ENCODE data around the gene ANKRD40. TPM values are rescaled to one million over a fixed set of nuclear protein-coding genes. Genes with fewer than 3 reads are reported as not detected.

Gene ANKRD40
- total RNA-seq, 1 experiment from 2014 or later = 42.0 TPM

DNA sequence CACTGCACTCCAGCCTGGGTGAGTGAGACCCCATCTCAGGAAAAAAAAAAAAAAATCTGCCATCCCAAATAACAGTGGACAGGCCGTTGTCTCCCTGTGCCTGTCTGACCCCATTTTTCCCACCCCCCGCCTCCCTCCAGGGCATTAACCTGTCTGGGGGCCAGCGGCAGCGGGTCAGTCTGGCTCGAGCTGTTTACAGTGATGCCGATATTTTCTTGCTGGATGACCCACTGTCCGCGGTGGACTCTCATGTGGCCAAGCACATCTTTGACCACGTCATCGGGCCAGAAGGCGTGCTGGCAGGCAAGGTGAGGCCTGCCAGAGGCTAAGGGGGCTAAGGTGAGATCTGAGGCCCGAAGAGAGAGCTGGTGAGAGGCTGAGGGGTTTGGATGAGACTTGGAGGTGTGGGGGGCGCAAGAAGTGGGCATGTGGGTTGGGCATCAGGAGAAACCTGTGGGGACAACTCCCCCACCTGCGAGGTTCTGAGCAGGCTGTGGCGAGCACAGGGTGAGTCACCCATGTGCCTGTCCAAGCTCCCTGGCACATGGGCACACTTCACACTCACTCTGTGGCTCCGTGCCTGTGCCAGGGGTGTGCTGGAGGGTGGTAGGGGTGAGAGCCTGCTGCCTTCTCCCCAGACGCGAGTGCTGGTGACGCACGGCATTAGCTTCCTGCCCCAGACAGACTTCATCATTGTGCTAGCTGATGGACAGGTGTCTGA lies 34.7 kb downstream of the ANKRD40 start:
- no peaks in the 10 kb centered on the region for H3K36me3 ChIP-seq (replicated peaks; ENCODE audit: control insufficient read depth, insufficient read depth, low read length)
- no peak overlapping the region for H3K4me3 ChIP-seq (ENCODE audit: insufficient read depth, low read depth, low read length)
- peak; percentile 27 for DNase-seq
- H3K27me3 ChIP-seq (ENCODE audit: control insufficient read depth, insufficient read depth, low read length) = no peaks in the 10 kb centered on the region

DNA sequence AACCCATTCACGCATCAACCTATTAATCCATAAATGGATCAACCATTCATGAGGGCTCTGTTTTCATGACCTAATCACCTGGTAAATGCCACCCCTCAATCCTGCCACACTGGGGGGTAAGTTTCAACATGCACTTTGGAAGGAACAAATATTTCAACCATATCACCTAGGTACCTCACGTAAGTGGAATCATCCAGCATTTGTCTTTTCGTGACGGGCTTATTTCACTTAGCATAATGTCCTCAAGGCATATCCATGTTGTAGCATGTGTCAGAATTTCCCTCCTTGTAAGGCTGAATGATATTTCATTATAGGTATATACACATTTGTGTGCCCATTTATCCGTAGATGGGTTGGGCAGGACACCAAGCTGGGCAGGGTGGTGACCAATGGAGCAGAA lies 35.6 kb downstream of the ANKRD40 start:
- Histone ChIP-seq H3K36me3 (replicated peaks; ENCODE audit: control insufficient read depth, insufficient read depth, low read length) (no peaks in the 10 kb centered on the region), H3K27me3 (ENCODE audit: control insufficient read depth, insufficient read depth, low read length) (no peaks in the 10 kb centered on the region), H3K4me3 (ENCODE audit: insufficient read depth, low read depth, low read length) (no peak overlapping the region)
- peak; percentile 9 for DNase-seq

DNA sequence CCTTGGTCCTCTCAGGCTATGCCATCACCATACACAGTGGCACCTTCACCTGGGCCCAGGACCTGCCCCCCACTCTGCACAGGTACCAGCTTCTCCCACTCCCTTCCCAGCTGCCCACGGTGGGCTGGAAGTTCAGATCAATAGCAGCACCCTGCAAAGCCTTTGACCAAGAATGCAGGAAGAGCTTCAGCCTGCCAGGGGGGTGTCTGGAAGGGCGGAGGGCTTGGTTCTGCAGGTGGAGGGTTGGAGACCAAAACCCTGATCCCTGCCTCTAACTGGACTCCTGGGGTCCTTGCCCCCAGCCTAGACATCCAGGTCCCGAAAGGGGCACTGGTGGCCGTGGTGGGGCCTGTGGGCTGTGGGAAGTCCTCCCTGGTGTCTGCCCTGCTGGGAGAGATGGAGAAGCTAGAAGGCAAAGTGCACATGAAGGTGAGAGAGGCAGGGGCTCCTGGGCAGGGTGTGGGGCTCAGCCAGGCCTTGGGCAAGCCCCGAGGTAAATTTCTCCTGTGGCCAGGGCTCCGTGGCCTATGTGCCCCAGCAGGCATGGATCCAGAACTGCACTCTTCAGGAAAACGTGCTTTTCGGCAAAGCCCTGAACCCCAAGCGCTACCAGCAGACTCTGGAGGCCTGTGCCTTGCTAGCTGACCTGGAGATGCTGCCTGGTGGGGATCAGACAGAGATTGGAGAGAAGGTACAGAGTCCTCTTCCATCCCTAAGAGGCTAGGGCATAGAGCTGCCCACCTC lies 38.7 kb downstream of the ANKRD40 start:
- Histone ChIP-seq H3K4me3 (ENCODE audit: insufficient read depth, low read depth, low read length) (no peak overlapping the region), H3K36me3 (replicated peaks; ENCODE audit: control insufficient read depth, insufficient read depth, low read length) (no peaks in the 10 kb centered on the region), H3K27me3 (ENCODE audit: control insufficient read depth, insufficient read depth, low read length) (no peaks in the 10 kb centered on the region)
- peak; percentile 33 for DNase-seq

DNA sequence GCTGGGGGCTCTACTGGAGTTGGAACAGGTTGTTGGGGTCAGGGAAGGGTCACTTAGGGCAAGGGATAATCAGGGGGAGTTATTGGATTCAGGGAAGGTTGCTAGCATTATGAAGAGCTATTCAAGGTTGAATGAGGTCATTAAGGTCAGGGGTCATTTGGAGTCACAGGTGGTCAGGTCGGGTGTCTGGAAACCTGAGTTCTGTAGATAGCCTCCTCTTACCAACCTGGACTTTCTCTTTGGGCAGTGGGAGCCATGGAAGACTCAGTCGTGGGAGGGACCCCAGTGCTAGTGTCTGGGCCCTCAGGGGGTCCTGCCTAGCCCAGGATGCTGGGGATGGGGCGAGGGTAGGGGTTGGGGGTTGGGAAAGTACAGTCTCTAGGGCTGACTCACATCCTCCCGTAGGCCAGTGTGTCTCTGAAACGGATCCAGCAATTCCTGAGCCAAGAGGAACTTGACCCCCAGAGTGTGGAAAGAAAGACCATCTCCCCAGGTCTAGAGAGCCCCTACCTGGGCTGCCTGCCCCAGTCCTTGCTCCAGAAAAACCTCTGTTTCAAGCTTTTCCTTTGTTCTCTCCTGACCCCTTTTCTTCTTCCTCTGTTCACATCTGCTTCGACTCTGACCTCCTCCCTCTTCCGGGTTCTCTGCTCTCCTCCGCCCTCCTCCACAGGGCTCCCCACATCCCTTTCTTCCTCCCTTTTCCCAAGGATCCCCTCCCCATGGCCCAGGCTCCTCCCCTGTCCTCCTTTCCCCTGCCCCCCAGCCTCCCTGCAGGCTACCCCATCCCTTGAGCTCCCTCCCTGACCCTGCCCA lies 39.5 kb downstream of the ANKRD40 start:
- H3K4me3 ChIP-seq (ENCODE audit: insufficient read depth, low read depth, low read length) = no peak overlapping the region
- peak; percentile 81 for DNase-seq
- H3K27me3 ChIP-seq (ENCODE audit: control insufficient read depth, insufficient read depth, low read length) = no peaks in the 10 kb centered on the region
- no peaks in the 10 kb centered on the region for H3K36me3 ChIP-seq (replicated peaks; ENCODE audit: control insufficient read depth, insufficient read depth, low read length)

DNA sequence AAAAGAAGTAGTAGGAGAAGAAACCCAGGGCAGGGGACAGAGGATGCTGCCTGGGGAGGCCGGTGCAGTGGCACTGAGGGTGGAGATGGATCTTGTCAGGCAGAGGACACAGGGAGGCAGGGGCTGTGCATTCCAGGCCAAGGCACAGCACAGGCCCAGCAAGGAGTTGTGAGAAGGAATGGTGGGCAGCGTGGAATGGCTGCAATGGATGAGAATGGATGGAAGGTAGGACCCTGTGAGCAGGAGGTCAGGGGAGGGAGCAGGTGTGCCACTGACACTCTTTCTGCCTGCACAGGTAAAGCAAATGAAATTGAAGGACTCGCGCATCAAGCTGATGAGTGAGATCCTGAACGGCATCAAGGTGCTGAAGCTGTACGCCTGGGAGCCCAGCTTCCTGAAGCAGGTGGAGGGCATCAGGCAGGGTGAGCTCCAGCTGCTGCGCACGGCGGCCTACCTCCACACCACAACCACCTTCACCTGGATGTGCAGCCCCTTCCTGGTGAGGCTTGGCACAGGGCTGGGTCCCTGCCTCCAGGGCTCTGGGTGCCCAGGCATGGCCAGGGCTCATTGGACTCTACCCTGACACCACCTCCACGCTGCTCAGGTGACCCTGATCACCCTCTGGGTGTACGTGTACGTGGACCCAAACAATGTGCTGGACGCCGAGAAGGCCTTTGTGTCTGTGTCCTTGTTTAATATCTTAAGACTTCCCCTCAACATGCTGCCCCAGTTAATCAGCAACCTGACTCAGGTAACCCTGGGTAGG lies 40.3 kb downstream of the ANKRD40 start:
- Histone ChIP-seq H3K27me3 (ENCODE audit: control insufficient read depth, insufficient read depth, low read length) (no peaks in the 10 kb centered on the region), H3K36me3 (replicated peaks; ENCODE audit: control insufficient read depth, insufficient read depth, low read length) (no peaks in the 10 kb centered on the region), H3K4me3 (ENCODE audit: insufficient read depth, low read depth, low read length) (no peak overlapping the region)
- DNase-seq = no peak

DNA sequence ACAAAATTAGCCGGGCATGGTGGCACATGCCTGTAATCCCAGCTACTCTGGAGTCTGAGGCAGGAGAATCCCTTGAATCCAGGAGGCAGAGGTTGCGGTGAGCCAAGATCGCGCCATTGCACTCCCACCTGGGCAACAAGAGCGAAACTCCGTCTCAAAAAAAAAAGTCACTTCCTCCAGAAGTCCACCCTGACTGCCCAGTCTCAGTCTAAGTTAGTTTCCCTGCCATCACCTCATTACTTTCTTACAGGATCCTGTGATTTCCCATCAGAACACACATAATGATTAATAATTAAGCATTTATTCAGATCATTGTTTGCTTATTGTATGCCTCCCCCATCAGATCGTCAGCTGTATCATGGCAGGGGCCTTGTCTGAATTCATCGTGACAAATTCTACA lies 41.4 kb downstream of the ANKRD40 start:
- Histone ChIP-seq H3K4me3 (ENCODE audit: insufficient read depth, low read depth, low read length) (no peak overlapping the region), H3K36me3 (replicated peaks; ENCODE audit: control insufficient read depth, insufficient read depth, low read length) (no peaks in the 10 kb centered on the region), H3K27me3 (ENCODE audit: control insufficient read depth, insufficient read depth, low read length) (no peaks in the 10 kb centered on the region)
- no peak for DNase-seq

DNA sequence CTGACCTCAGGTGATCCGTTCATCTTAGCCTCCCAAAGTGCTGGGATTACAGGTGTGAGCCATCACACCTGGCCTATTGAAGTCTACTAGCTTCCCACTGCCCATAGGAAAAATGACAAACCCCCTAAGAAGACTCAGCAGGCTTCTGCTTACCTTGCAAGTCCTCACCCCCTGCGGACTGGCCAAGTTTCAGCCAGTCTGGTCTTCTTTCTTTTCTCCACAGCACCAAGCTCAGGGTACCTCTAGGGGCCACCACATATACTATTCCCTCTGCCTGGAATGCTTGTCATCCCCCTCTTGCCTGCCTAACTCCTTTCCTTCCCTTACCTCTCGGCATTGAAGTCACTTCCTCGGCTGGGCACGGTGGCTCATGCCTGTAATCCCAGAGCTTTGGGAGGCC lies 41.9 kb downstream of the ANKRD40 start:
- H3K27me3 ChIP-seq (ENCODE audit: control insufficient read depth, insufficient read depth, low read length) = no peaks in the 10 kb centered on the region
- DNase-seq = no peak
- H3K4me3 ChIP-seq (ENCODE audit: insufficient read depth, low read depth, low read length) = no peak overlapping the region
- H3K36me3 ChIP-seq (replicated peaks; ENCODE audit: control insufficient read depth, insufficient read depth, low read length) = no peaks in the 10 kb centered on the region

DNA sequence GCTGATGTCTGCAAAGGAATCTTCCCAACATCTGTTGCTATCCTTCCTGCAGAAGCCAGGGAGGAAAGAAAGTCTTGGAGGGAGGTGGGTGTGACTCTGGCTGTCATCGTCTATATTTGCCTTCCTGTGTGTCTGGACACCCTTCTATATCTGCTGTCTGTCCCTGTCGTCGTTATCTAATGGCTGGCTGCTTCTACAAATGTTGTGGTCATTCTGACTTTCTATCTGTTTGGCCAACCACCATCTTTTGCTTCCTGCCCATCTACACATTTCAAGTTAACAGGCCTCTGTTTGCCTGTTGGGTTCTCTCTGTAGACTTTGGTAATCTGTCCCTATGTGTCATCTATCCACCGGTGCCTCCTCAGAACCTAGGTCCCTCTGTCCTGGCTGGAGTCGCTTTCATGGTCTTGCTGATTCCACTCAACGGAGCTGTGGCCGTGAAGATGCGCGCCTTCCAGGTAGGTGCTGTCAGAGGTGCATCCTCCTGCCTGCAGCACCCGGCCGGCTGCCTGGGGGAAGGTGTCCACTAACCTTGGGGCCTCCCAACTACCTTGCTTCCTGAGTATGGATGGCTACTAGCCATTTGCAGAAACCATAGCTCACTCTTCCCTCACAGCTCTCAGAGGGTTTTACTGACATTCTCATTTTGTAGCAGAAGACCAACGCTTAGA lies 42.8 kb downstream of the ANKRD40 start:
- H3K36me3 ChIP-seq (replicated peaks; ENCODE audit: control insufficient read depth, insufficient read depth, low read length) = no peaks in the 10 kb centered on the region
- no peaks in the 10 kb centered on the region for H3K27me3 ChIP-seq (ENCODE audit: control insufficient read depth, insufficient read depth, low read length)
- no peak for DNase-seq
- H3K4me3 ChIP-seq (ENCODE audit: insufficient read depth, low read depth, low read length) = no peak overlapping the region

DNA sequence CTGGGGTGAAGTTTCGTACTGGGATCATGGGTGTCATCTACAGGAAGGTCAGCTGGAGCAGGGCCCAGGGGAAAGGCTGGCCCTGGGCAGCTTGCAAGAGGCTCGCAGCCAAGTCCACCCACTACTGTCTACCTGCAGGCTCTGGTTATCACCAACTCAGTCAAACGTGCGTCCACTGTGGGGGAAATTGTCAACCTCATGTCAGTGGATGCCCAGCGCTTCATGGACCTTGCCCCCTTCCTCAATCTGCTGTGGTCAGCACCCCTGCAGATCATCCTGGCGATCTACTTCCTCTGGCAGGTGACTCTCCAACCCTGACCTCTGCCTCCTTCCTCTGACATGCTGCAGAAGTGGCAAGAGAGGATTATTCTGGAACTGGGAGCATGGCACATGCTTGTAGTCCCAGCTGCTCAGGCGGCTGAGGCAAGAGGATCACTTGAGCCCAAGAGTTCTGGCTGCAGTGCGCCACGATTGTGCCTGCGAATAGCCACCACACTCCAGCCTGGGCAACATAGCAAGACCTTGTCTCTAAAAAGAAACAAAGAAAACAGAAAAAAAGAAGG lies 43.8 kb downstream of the ANKRD40 start:
- no peak for DNase-seq
- Histone ChIP-seq H3K4me3 (ENCODE audit: insufficient read depth, low read depth, low read length) (no peak overlapping the region), H3K36me3 (replicated peaks; ENCODE audit: control insufficient read depth, insufficient read depth, low read length) (no peaks in the 10 kb centered on the region), H3K27me3 (ENCODE audit: control insufficient read depth, insufficient read depth, low read length) (no peaks in the 10 kb centered on the region)

DNA sequence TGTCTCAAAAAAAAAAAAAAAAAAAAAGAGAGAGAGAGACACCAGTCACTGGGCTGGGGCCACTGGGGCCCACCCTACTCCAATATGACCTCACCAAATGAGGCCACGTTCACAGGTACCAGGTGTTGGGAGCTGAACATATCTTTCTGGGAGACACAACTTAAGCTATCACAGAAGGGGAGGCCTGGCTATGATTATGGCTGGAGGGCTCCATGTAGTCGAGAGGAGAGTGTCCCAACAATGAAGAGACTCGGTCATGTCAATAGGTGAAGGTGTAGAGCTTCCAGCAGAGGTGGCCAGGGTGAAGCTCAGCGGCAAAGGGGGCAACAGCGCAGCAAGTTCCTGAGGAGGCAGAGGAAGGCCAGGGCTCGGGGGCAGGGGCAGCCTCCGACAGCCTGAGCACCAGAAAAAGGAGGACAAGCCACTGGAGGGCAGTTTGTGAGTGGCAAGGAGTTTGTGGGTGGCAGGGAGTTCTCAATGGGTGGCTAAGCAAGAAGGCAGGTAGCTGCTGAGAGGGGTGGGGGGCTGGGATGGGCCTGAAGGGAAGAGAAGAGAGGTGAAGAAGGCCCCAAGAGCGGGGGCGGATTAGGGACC lies 45.0 kb downstream of the ANKRD40 start:
- DNase-seq = no peak
- Histone ChIP-seq H3K27me3 (ENCODE audit: control insufficient read depth, insufficient read depth, low read length) (no peaks in the 10 kb centered on the region), H3K36me3 (replicated peaks; ENCODE audit: control insufficient read depth, insufficient read depth, low read length) (no peaks in the 10 kb centered on the region), H3K4me3 (ENCODE audit: insufficient read depth, low read depth, low read length) (no peak overlapping the region)

DNA sequence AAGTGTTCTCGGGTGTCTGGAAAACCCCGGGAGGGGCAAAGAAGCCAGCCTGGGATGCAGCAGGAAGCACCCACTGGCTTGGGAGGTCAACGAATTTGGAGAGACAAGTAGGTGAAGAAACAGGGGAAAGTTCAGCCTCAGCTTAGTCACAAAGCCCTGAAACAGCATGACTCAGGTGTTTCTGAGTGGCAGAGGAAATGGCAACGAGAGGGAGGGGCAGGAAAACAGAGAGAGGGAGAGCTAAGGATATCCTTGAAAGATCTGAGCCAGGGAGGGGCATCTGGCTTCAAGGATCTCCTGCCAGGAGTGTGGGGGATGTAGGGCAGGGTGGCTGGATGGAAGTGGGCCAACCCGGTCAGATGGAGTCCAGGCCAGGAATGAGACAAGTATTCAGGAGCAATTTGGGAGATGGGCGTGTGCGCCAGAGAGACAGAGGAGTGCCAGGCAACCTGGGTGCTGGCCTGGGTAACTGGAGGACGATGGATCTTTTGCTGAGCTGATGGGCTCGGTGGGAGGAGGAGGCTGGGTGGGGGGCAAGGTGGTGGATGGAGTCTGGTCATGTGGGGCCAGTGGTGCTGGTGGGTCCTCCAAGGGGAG lies 45.8 kb downstream of the ANKRD40 start:
- H3K4me3 ChIP-seq (ENCODE audit: insufficient read depth, low read depth, low read length) = no peak overlapping the region
- no peaks in the 10 kb centered on the region for H3K36me3 ChIP-seq (replicated peaks; ENCODE audit: control insufficient read depth, insufficient read depth, low read length)
- peak; percentile 68 for DNase-seq
- H3K27me3 ChIP-seq (ENCODE audit: control insufficient read depth, insufficient read depth, low read length) = no peaks in the 10 kb centered on the region

DNA sequence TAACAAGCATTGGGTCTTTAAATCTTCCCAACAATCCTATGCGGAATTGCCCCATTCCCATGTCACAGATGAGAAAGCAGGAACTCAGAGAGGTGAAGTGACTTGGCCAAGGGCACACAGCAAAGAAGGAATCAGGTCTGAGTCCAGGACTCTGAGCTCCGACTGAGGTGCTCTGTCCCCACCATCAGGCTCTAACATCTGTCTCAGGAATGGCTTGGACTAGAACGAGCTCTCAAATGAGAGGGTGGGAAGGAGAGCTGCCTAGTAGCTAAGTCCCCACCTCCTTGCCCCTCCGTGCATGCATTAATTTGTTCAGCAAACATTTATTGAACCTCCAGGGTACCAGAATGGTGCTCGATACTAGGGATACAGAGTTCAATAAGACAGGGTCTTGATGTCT lies 46.4 kb downstream of the ANKRD40 start:
- no peak for DNase-seq
- Histone ChIP-seq H3K4me3 (ENCODE audit: insufficient read depth, low read depth, low read length) (no peak overlapping the region), H3K36me3 (replicated peaks; ENCODE audit: control insufficient read depth, insufficient read depth, low read length) (no peaks in the 10 kb centered on the region), H3K27me3 (ENCODE audit: control insufficient read depth, insufficient read depth, low read length) (no peaks in the 10 kb centered on the region)

DNA sequence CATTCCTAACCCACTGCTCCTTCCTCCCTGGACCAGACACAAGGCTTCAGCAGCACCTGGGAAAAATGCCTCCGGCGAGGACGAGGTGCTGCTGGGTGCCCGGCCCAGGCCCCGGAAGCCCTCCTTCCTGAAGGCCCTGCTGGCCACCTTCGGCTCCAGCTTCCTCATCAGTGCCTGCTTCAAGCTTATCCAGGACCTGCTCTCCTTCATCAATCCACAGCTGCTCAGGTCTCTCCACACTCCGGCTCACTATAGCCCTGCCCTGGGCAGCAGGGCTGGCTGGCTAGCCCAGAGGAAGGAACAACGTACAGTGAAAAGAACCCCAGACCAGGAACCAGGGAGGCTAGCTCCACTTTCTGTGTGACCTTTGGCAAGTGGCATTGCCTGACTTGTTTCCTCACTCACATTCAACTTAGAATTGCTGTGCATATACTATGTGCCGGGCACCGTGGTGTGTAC lies 46.8 kb downstream of the ANKRD40 start:
- H3K36me3 ChIP-seq (replicated peaks; ENCODE audit: control insufficient read depth, insufficient read depth, low read length) = no peaks in the 10 kb centered on the region
- DNase-seq = no peak
- H3K27me3 ChIP-seq (ENCODE audit: control insufficient read depth, insufficient read depth, low read length) = no peaks in the 10 kb centered on the region
- no peak overlapping the region for H3K4me3 ChIP-seq (ENCODE audit: insufficient read depth, low read depth, low read length)
